SHP77 (cell line): ENCODE results near the gene CRB3.
A peak's percentile ranks its signal among the peaks of the same experiment; 100 is the strongest.
"Not testable (repeated sequence)": the region's sequence is repeated elsewhere in the genome, so short reads cannot be mapped to it uniquely, and the experiment has no call there.

Source experiments
- DNase-seq, 2 experiments: peaks; one replicate each; lab custom pipeline; 2025; lab: John Stamatoyannopoulos, UW

Gene CRB3

DNA sequence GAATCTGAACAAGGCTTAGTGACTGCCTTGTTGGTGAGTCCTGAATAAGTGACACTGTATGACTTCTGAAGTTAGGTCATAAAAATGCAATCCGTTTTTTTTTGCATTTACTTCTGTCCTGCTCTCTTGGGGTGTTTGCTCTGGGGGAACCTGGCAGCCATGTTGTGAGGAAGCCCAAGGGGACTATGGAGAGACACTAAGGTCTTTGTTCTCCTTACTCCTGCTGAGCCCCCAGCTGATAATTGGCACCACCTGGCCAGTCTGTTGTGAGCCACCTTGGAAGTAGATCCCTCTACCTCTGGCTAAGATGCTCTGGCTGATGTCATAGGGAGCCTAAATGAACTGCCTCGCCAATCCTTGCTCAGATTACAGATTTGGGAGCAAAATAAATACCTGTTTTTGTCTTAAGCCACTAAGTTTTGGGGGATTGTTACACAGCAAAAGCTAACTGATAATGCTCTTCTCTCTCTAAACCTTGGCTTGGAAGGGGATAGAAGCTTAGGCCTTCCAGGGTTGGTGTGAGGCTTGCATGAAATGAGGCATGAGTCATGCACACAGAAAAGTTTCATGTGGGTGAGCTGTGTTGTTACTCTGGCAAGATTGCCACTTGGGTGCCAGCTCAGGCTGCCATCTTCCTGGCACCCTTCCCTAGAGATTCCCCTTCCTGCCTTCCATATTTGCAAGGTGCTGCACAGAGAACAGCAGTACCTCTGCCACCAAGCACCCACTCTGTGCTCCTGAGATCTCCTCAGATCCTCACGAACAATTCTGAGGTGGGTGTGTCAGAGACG, 27.9 kb downstream of the CRB3 start:
- DNase-seq = no peak

DNA sequence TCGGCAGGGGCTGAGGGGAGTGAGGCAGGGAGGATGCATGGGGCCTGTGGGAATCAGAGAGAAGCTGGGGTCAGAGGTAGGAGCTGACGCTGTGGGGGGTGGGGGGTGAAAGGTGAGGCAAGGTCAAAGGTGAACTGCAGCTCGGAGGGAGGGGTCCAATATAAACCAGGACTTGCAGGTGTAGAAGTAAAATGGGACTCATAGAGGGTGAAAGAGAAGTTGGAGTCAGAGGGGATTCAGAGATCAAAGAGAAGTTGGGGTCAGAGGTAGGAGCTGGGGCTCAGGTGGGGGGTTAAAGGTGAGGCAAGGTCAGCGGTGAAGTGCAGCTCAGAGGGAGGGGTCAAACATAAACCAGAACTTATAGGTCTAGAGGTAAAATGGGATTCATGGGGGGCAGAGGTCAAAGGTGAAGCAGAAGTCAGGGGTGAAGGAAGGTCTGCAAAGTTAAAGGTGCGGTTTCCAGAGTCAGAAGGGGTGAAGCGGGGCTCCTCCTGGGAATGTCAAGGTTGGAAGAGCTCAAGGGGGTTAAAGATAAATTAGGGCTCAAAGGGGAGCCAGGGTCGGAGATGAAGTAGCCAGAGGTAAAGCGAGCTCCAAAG, 30.5 kb downstream of the CRB3 start:
- DNase-seq = no peak

DNA sequence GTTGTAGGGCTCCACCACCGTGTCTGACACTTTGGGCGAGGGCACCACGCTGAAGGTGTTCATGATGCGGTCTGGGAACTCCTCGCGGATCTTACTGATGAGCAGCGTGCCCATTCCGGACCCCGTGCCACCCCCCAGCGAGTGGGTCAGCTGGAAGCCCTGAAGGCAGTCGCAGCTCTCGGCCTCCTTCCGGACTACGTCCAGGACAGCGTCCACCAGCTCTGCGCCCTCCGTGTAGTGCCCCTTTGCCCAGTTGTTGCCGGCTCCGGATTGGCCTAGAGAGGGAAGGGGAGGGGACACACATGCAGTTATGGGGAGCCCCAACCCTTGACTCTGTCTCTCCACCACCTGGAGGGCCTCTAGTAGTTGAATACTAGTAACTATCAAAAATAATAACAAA, 31.9 kb downstream of the CRB3 start:
- no peak for DNase-seq

DNA sequence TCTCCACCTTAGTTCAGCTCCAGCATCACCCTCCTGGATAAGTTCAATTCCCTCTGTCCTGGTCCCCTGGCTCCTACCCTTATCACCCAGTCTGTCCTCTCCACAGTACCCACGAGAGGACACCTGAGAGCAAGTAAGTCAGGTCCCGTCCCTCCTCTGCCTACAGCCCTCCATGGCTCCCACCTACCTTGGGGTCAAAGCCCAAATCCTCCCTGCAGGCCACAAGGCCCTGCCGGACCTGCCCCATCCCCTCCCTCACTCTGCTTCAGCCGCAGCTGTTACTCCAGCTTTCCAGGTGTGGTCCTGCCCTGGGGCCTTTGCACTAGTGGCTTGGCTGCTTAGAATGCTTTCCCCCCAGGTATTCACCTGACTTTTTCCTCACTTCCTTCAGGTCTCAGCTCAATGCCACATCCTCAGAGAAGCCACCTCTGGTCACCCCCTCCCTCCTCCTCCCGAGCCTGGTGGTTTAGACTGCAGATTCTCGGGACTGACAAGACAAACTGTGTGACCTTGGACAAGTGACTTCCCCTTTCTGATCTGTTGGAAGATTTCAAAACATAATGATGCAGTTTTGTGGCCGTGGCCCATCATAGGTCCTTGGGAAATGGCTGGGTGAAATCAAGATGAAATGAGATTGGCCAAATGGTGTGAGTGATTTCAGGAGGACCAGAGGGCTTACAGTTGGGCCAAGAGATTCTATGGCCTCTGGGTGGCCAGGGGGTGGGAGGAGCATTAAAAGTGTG, 34.4 kb downstream of the CRB3 start:
- DNase-seq = no peak

DNA sequence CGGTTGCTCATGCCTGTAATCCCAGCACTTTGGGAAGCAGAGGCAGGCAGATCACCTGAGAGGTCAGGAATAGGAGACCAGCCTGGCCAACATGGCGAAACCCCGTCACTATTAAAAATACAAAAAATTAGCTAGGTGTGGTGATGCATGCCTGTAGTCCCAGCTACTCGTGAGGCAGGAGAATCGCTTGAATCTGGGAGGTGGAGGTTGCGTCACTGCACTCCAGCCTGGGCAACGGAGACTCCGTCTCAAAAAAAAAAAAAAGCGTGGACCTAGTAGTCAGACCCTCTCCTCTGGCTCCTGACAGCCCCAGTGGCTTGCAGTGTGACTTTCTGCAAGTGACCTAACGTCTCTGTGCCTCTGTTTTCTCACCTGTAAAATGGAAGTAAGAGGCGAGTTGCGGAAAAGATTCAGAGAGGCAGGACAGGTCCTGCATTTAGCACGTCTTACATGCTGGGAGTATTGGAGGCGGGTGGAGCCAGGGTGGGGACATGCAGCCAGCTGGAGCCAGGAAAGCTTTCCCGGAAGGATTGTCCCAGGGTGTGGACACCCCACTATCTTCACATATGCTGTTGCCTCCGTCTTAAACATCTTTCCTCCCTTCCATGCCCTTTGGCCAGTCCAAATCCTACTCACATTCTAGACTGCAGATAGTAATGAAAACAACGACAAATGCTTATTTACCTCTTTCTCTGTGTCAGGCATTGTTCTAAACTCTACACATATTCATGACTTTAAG, 35.1 kb downstream of the CRB3 start:
- no peak for DNase-seq

DNA sequence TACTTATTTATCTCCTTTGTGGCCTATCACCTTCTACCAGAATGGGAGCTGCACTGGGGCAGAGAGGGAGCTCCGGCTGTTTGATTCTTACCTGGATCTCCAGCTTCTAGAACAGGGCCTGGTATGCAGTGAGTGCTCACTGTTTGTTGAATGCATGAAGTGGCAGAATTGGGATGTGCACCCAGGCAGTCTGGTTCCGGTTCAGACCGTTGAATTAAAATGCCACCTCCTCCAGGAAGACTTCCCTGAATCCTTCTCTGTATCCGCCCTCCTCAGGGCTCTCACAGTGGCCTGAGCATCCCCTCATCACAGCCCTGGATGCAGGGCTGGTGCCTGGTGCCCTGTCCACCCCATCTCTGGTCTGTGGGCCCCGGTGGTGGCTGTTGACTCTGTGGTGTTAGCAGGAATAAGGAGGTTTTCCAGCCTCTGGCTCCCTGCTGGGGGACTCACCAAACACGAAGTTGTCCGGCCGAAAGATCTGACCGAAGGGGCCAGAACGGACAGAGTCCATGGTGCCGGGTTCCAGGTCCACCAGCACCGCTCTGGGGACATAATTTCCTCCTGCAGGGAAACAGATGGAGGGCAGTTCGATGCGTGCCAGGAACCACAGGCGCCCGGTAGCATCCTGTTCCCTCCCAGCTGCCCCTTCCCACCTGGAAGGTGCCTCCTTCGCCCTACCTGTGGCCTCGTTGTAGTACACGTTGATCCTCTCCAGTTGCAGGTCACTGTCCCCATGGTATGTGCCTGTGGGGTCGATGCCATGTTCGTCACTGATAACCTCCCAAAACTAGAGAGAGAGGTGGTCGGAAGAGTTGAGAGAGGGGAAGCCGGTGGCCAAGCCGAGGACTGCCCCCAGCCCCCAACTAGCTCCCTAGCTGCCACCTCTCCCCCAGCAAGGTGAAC, 37.0 kb downstream of the CRB3 start:
- DNase-seq = no peak

DNA sequence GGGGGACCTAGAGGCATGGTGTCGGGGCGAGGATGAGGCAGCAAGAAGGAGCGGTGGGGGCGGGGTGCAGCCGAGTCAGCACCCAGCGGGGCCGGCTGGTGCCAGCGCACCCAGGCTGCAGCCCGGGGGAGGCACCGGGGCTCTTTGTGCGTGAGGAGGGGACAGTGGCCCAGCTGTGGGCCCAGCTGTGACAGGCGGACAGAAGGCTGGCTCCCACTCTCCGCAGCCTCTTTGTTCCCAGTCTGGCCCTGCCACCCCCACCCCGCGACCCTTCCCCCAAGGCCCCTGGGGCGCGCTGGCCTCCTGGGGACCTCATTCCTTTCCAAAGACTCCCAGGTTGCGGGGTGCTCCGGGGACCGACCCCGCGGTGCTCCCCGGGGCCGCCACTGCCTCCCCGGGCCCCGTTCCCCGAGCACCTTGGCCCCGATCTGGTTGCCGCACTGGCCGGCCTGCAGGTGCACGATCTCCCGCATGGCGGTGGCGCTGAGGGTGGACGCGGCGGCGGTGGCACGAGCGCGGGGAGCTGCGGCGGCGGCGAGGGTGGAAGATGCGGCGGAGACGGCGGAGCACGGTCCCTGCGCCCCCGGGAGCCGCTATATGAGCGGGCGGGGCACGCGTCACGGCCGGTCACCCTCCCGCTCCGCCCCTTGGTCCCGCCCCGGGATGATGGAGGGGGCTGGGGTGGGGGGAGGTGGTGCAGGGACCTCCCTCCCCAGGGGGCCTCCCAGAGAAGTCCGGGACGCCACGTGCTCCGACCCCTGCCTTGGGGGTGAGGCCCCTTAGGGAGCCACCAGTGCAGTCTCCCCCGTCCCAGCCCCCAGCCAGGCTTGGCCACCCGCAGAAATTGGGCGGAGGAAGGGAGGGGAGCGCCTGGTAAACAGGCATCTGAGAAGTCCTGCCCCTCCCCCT, 37.9 kb downstream of the CRB3 start, which contains the start of gene TUBB4A:
TUBB4A (minus strand) TSS at position 570 of the 909 bp plus-strand sequence; CDS start at position 473, 97 bp downstream.
- no peak for DNase-seq

DNA sequence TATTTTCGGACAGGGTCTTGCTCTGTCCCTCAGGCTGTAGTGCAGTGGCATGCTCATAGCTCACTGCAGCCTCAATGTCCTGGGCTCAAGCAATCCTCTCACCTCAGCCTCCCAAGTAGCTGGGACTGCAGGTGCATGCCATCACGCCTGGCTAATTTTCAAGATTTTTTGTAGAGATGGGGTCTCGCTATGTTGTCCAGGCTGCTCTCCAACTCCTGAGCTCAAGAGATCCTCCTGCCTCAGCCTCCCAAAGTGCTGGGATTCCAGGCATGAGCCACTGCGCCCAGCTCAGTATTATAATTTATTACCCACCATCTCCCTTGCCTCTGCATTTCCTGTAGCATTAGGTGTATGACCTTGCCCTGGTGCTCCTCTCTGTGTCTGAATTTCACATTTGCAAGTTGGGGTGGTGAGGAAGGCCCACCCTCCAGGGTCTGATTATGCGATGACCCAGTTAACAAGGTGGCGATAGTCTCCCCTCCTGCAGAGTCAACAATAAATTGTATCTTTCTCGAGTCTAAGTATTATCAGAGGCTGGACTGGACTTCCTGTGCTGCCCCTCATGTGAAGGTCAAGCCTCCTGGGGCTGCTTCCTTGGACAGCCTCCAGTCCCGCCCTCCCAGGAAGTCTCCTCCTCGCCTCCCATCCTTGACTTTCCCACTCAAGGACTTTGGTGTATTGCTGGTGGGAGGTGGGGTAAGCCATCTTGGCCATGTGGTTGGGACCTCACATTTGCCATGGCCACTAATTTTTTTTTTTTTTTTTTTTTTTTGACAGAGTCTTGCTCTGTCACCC, 39.5 kb downstream of the CRB3 start:
- no peak for DNase-seq

DNA sequence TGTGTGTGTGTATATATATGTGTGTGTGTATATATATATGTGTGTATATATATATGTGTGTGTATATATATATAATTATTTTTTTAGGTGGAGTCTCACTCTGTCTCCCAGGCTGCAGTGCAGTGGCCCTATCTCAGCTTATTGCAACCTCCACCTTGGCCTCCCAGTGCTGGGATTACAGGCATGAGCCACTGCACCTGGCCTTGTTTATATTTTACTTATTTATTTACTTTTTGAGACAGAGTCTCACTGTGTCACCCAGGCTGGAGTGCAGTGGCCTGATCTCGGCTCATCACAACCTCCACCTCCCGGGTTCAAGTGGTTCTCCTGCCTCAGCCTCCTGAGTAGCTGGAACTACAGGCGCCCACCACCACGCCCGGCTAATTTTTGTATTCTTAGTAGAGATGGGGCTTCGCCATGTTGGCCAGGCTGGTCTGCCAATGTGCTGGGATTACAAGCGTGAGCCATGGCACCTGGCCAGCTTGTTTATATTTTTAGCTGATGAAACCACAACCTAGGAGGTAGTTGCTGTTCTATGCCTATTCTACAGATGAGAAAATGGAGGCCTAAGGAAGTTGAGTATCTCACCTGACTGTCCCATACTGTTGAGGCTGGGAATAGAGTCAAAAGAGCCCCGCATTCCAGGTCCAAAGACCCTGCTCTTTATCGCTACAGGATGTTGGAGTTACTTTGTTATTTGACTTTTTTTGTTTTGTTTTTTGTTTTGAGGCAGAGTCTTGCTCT, 44.1 kb downstream of the CRB3 start:
- not testable (repeated sequence) for DNase-seq

DNA sequence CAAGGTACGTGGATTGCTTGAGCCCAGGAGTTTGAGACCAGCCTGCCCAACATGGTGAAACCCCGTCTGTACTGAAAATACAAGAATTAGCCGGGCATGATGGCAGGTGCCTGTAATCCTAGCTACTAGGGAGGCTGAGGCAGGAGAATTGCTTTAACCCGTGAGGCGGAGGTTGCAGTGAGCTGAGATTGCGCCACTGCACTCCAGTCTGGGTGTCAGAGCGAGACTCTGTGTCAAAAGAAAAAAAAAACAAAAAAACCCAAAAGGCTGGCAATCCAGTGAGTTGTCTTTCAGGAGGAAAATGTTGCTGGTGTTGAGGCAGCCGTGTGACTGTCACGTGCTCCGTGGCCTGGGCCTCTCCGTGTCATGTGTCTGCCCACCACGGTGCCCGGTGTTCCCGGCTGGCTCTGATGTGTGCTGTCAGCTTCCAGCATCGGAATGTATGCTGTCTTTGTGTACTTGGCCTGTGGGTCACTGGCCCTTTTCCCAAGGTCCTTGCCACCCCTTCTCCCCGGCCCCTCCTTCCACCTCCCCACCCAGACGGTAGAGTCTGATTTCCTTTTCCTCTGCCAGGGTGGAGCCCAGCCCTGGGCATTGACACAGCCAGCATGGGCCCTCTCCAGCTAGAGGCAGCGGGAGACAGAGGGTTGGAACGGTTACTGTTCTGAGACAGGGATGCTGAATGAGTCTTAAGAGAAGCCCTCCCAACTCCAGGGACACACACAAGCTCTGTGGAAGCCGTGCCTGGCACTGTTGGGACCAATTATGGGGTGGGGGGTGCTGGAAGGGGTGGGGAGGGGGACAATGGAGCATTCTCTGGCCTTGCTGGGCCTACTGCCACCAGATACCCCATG, 45.3 kb downstream of the CRB3 start:
- no peak for DNase-seq

DNA sequence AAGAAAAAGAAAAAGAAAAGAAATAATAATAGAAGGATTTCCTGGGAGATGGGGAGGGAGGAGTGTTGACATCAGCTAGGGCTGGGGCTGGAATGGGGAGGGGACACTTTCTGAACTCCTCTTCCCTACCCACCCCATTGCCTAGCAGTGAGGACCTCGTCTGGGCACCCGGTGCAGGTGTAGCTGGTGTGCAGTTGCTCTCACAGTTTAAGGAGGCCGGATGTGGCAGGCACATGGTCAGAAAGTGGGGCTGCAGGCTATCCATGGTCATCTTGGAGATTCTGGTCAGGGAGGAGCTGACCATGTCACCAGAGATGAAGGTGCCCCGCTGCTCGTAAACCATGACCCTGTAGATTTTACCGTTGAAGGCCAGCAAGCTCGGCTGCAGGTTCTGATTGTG, 46.5 kb downstream of the CRB3 start:
- no peak for DNase-seq

DNA sequence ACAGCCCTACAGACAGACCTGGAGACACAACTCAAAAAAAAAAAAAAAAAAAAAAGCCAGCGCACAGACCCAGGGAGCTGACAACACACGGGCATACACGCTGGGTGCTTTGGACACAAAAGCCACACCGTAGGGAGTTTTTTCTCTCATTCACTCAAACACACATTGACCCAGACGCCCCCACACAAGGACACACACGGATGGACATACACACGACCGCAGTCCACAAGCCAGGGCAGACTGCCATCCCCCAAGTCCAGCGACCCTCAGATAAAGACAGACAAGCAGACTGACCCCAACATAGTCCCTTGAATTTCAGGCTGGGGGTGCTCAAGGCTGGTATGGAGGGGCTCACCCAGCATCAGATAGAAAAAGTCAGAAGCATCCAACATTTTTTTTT, 50.0 kb downstream of the CRB3 start:
- DNase-seq = no peak

DNA sequence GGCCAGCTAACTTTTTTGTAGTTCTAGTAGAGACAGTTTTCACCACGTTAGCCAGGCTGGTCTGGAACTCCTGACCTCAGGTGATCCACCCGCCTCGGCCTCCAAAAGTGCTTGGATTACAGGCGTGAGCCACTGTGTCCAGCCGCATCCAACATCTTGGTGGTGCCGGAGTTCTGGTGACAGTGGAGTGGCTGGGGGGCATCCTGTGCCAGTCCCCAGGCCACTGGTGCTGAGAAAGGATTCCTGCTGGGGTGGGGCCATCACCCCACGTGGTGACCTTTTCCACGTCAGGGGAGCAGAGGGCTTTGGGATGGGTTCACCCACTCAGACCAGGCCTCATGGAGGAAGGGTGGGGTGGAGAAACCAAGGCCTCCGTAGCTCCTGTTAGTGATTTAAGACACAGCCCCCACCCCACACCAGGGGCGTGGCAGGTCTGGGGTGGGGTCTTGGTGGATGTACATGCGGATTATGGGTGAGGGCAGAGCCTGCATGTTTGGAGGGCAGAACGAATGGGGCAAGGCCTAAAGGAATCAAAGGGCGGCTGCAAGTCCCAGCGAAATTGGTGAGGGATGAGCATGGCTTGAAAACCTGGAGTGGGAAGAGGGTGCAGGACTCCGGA, 51.0 kb downstream of the CRB3 start:
- no peak for DNase-seq

DNA sequence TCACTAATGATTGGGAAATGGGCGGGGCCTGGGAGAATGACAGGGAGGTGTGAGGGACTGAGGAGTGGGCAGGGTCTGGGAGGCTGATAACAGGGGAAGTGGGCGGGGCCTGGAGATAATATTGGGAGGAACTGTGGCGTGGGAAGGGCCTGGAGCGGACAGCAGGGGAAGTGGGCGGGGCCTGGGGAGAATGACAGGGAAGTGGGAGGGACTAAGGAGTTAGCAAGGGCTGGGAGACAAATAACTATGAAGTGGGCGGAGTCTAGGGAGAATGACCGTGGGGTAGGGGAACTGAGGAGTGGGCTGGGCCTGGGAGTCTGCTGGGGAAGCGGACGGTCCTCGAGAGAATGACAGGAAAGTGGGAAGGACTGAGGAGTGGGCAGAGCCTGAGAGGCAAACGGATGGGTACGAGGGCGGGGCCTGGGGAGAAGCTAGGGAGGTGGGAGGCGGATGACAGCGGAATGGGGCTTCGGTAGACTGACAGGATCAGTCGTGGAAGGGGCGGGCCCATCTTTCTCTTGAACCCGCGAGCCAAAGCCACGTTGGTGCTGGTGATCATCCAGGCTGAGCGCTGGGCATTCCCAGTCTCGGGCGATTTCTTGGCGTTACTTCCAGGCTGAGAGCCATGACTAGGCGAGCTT, 52.1 kb downstream of the CRB3 start:
- peak; percentile 91 to 92 for DNase-seq
